Ovary (tissue), 9 donors: ENCODE measurements around the gene RALGAPB. TPM values are rescaled to one million over a fixed set of nuclear protein-coding genes. Genes with fewer than 3 reads are reported as not detected.
"Not testable (repeated sequence)": the region's sequence is repeated elsewhere in the genome, so short reads cannot be mapped to it uniquely, and the experiment has no call there.

Source experiments
- DNase-seq, 5 donors: peaks; one replicate each; pipeline ENCODE4 v3.0.0-alpha.2; 2019 to 2020
- H3K27ac ChIP-seq, 2 donors: fragments of 200-600 bp; one replicate each; pipeline versions ENCODE4 v1.5.1 to v1.8.0; 2019 to 2022
- H3K27me3 ChIP-seq: fragments of 200-600 bp; one replicate; pipeline ENCODE4 v1.8.0; 2022
- H3K36me3 ChIP-seq: fragments of 200-600 bp; sonication (generic); one replicate; pipeline ENCODE4 v1.5.1; 2019
- H3K4me1 ChIP-seq: one replicate; pipeline ENCODE4 v1.8.1; 2013; ENCODE audit warnings: mild to moderate bottlenecking, moderate library complexity; ENCODE audit not compliant: insufficient read depth
- H3K4me3 ChIP-seq: fragments of 200-600 bp; sonication (generic); one replicate; pipeline ENCODE4 v1.5.1; 2017
- H3K9me3 ChIP-seq, 2 donors: fragments of 200-600 bp in 1 of 2; sonication (generic) in 1 of 2; one replicate each; pipeline versions ENCODE4 v1.5.1 to v1.8.1; 2013 to 2019; ENCODE audit warnings: mild to moderate bottlenecking in 1 of 2, moderate library complexity in 1 of 2
- EP300 ChIP-seq: sonication (generic); formaldehyde crosslinking; IDR thresholded peaks from one replicate; pipeline ENCODE4 v1.6.1; 2017; ENCODE audit warnings: antibody characterized with exemption
- POLR2A ChIP-seq: fragments of 450-650 bp; IDR thresholded peaks from one replicate; pipeline ENCODE4 v1.6.1; 2017; ENCODE audit warnings: antibody characterized with exemption, mild to moderate bottlenecking, moderate library complexity
- WGBS, 3 donors: extraction: QIAGEN DNeasy Blood & Tissue Kit in 1 of 3; methylation state at CpG; one replicate each; pipeline versions ENCODE4 v1.1.5 to v1.1.7; 2013 to 2017; 5-methylcytosine and 5-hydroxymethylcytosine counted together
- intact Hi-C, 4 donors: fragments of 100-400 bp; cut with DNase I; formaldehyde crosslinking; loops; one replicate each; pipeline versions ENCODE4 v1.11.0 to v1.15.1; 2022 to 2023
- polyA plus RNA-seq, 2 donors: library from polyadenylated mRNA; stranded (reverse); fragments of 200-250 nt in 1 of 2; fragments of 350-450 nt in 1 of 2; fragmentation: Illumina TruSeq in 1 of 2; extraction: RNeasy Lipid Tissue Mini Kit (QIAGEN cat#74804) in 1 of 2; gene quantifications; one replicate each; pipeline ENCODE4 v1.2.3, GENCODE V29; 2013 to 2014
- total RNA-seq, 7 donors: library from RNA; depleted of rRNA in 2 of 7; stranded (reverse); fragments of >200 nt in 2 of 7; fragmentation: NEBNext Ultra II Directional in 3 of 7; extraction: Animal tissue kit (Norgen Biotek cat#: 25700) in 3 of 7; gene quantifications; one replicate each; pipeline versions ENCODE4 v1.1.0 to v1.2.4, GENCODE V29; 2016 to 2023
- TF ChIP-seq, protein P1 (sequence below), 3 donors: fragments of 450-650 bp in 2 of 3; fragments of 200-600 bp in 1 of 3; IDR thresholded peaks; one replicate each; pipeline versions ENCODE4 v1.5.1 to v1.8.0; 2016 to 2022; ENCODE audit warnings: antibody characterized with exemption in 3 of 3, mild to moderate bottlenecking in 1 of 3
- donor health status: DM: no; HTN: no; CAD: no; lungs with moderate emphysema.
- donor health status: DM: no; HTN: no; CAD: no.
- donor health status: Bipolar disorder and iron deficiency.
- donor health status: DM: yes; HTN: yes; CAD: no.
- donor health status: DM: no; HTN: no; CAD: no.
- donor health status: DM: yes; HTN: yes; CAD: no.

The RALGAPB gene
- total and polyA plus RNA-seq, 9 donors = 10.4 to 41.3 (median 30.0) TPM

GRCh38 chr20:38591474-38592410 lies 119.1 kb downstream of the RALGAPB start:
- Histone ChIP-seq H3K27ac (no peak overlapping the region), H3K9me3 (no peaks in the 10 kb centered on the region), H3K4me1 (no peaks in the 10 kb centered on the region), H3K4me3 (no peak overlapping the region), H3K27me3 (no peaks in the 10 kb centered on the region), H3K36me3 (no peaks in the 10 kb centered on the region)
- DNase-seq = no peak
- WGBS, 3 donors = 80 to 84% (median 82%) methylated on average over 21 of the region's 21 CpGs
- TF ChIP-seq EP300 (no peak), POLR2A (no peak)
- TF ChIP-seq, protein P1, sequence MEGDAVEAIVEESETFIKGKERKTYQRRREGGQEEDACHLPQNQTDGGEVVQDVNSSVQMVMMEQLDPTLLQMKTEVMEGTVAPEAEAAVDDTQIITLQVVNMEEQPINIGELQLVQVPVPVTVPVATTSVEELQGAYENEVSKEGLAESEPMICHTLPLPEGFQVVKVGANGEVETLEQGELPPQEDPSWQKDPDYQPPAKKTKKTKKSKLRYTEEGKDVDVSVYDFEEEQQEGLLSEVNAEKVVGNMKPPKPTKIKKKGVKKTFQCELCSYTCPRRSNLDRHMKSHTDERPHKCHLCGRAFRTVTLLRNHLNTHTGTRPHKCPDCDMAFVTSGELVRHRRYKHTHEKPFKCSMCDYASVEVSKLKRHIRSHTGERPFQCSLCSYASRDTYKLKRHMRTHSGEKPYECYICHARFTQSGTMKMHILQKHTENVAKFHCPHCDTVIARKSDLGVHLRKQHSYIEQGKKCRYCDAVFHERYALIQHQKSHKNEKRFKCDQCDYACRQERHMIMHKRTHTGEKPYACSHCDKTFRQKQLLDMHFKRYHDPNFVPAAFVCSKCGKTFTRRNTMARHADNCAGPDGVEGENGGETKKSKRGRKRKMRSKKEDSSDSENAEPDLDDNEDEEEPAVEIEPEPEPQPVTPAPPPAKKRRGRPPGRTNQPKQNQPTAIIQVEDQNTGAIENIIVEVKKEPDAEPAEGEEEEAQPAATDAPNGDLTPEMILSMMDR (IDR thresholded peaks at IDR 0.05) = no peak
- intact Hi-C loops = no loop called here

- DNase-seq, H3K27me3 ChIP-seq, H3K36me3 ChIP-seq, H3K9me3 ChIP-seq, H3K4me1 ChIP-seq, intact Hi-C loops, H3K4me3 ChIP-seq, H3K27ac ChIP-seq: not testable (repeated sequence)
- WGBS, 3 donors = 67 to 78% (median 69%) methylated on average over 3 of the region's 3 CpGs
Observed at GRCh38 chr20:38592411-38592790, 119.8 kb downstream of the RALGAPB start.

DNA sequence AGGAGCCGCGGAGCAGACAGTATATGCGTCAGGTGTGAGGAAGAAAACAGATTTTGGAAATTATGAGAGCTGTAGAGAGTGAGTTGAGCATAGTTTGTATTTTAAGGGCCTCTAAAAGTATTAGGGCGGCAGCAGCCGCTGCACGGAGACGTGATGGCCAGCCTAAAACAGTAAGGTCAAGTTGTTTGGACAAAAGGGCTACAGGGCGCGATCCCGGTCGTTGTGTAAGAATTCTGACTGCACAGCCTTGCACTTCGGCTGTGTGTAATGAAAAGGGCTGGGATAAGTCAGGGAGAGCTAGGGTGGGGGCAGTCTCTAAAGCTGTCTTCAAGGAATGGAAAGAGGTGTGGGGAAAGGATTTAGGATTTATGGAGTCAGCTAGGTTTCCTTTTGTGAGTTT lies 121.6 kb downstream of the RALGAPB start:
- H3K27ac ChIP-seq, intact Hi-C loops, H3K9me3 ChIP-seq, H3K27me3 ChIP-seq, H3K4me1 ChIP-seq, H3K4me3 ChIP-seq, H3K36me3 ChIP-seq, DNase-seq: not testable (repeated sequence)
- WGBS, 3 donors = 72 to 78% (median 75%) methylated on average over 12 of the region's 12 CpGs

DNA sequence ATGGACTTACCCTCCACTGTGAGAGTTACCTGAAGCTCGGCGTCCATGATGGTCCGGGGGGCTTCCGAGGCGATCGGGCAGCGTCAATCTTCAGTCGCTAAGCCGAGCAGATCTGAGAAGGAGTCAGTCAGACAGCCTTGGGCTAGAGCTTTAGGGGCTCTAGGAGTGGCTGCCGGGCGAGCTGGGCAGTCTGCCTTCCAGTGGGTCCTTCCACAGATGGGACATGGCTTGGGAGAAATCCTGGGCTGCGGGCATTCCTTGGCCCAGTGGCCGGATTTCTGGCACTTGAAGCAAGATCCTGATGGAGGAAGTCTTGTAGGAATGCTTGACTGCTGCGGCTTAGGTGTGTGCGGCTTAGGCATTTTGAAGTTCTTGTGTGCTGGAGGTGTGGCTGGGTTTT lies 123.2 kb downstream of the RALGAPB start:
- H3K27ac ChIP-seq, H3K4me1 ChIP-seq, H3K27me3 ChIP-seq, intact Hi-C loops, DNase-seq, H3K4me3 ChIP-seq, H3K9me3 ChIP-seq, H3K36me3 ChIP-seq: not testable (repeated sequence)
- WGBS, 3 donors = 80 to 91% (median 88%) methylated on average over 15 of the region's 15 CpGs

DNA sequence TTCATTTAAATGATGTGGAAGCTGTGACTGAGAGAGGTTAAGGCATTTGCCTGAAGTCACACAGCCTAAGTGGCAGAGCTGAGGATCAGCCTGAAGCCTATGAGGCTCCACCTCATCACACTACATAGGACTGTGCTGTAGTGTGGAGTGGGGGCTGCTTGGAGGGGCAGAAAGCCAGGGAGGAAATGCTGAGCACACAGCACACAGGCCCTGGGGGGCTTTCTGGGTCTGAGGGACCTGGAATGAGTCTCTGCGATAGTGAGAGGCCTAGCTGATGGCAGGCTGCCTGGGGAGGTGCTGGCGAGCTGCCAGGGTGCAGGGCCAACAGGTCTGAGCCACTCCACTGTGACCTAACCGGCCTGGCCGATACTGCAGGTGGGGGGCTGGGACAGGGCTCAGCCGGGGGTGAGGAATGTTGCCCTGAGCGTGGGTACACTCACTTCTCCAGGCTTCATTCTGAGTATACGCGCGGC lies 126.8 kb downstream of the RALGAPB start:
- H3K4me3 ChIP-seq = no peak overlapping the region
- TF ChIP-seq POLR2A (no peak), EP300 (no peak)
- no peaks in the 10 kb centered on the region for H3K27me3 ChIP-seq
- no peak overlapping the region for H3K27ac ChIP-seq
- no peaks in the 10 kb centered on the region for H3K4me1 ChIP-seq
- no peak for DNase-seq
- no peaks in the 10 kb centered on the region for H3K36me3 ChIP-seq
- no peaks in the 10 kb centered on the region for H3K9me3 ChIP-seq
- intact Hi-C loops = no loop called here
- 26 to 36% (median 33%) methylated on average over 9 of the region's 9 CpGs for WGBS, 3 donors

GRCh38 chr20:38600057-38600456 lies 127.4 kb downstream of the RALGAPB start:
- no peaks in the 10 kb centered on the region for H3K4me1 ChIP-seq
- WGBS, 3 donors = 92 to 97% (median 94%) methylated on average over 1 of the region's 1 CpG
- no peaks in the 10 kb centered on the region for H3K27me3 ChIP-seq
- H3K36me3 ChIP-seq = no peaks in the 10 kb centered on the region
- H3K9me3 ChIP-seq = no peaks in the 10 kb centered on the region
- intact Hi-C loops = no loop called here
- DNase-seq = no peak
- H3K27ac ChIP-seq = no peak overlapping the region
- TF ChIP-seq, protein P1 (IDR thresholded peaks at IDR 0.05) = no peak
- TF ChIP-seq EP300 = no peak
- TF ChIP-seq POLR2A = no peak
- H3K4me3 ChIP-seq = no peak overlapping the region
